ENCODE results near the gene GGT1. TPM values are rescaled to one million over a fixed set of nuclear protein-coding genes. Genes with fewer than 3 reads are reported as not detected.

GGT1 gene
- total and polyA plus RNA-seq, 2 experiments from 2014 or later = 6.6 to 7.4 TPM

DNA sequence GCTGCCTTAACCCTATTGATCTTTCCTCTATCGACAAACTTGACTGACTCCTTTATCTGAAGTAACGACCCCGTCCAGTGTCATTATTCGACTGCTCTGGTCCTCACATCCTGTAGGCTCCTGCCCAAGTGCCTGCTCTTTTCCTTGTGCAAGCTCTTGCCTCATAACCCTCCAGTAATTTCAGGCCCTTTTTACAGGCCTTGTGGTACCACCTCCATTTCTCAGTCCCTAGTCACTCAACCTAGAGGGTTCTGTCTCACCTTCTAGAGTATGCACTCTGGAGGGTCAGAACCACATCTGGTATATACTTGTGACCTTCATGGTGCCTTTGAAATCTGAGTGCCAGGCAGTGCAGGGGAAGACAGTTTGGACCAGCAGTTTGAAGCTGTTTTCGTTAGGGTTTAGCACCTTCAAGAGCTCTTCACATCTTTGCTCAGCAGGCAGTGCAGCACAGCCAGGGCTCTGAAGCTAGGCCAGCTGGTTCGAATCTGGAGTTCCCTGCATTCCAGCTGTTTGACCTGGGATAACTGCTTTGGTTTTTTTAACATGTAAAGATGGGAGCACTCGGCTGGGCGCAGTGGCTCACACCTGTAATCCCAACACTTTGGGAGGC is 36.0 kb upstream of the GGT1 start:
- no peaks in the 10 kb centered on the region for H3K9me2 ChIP-seq (ENCODE audit: insufficient read depth)
- no peaks in the 10 kb centered on the region for H3K4me1 Mint-ChIP-seq
- no peaks in the 10 kb centered on the region for H3K27me3 ChIP-seq (ENCODE audit: insufficient read depth)
- H3K4me2 ChIP-seq = no peak overlapping the region
- H3K27me3 Mint-ChIP-seq (ENCODE audit: insufficient read depth, low read depth, poor library complexity) = no peaks in the 10 kb centered on the region
- no peak for DNase-seq (ENCODE audit: low spot score)
- peaks cover 66% of the 10 kb centered on the region for H3K79me2 ChIP-seq (replicated peaks; ENCODE audit: insufficient read depth)
- no peak overlapping the region; the same call in 1 of the 2 replicates for H3K27ac Mint-ChIP-seq
- no peak overlapping the region for H2AFZ ChIP-seq
- 0 out of 2 replicates have a peak, but pooled peaks cover 5% of the 10 kb centered on the region for H3F3A ChIP-seq (replicated peaks; ENCODE audit: low read depth)
- peaks cover 64% of the 10 kb centered on the region for H3K36me3 Mint-ChIP-seq (ENCODE audit: low read depth)
- H3K4me1 ChIP-seq (ENCODE audit: insufficient read depth) = no peaks in the 10 kb centered on the region
- peaks cover 56% of the 10 kb centered on the region for H4K20me1 ChIP-seq (replicated peaks; ENCODE audit: insufficient read depth)
- H3K4me3 ChIP-seq = no peak overlapping the region
- H3K36me3 ChIP-seq (ENCODE audit: insufficient read depth) = peaks cover 38% of the 10 kb centered on the region
- H3K9me3 Mint-ChIP-seq = no peaks in the 10 kb centered on the region
- no peak for TF ChIP-seq ZNF114 (CRISPR knock-in tag; IDR thresholded peaks at IDR 0.05)
- TF ChIP-seq CREB1 (CRISPR knock-in tag; IDR thresholded peaks at IDR 0.05; ENCODE audit: low read depth) = no peak
- no peak for TF ChIP-seq EZH2 (IDR thresholded peaks at IDR 0.05; ENCODE audit: low read depth, unreplicated experiment)
- TF ChIP-seq, protein P1, sequence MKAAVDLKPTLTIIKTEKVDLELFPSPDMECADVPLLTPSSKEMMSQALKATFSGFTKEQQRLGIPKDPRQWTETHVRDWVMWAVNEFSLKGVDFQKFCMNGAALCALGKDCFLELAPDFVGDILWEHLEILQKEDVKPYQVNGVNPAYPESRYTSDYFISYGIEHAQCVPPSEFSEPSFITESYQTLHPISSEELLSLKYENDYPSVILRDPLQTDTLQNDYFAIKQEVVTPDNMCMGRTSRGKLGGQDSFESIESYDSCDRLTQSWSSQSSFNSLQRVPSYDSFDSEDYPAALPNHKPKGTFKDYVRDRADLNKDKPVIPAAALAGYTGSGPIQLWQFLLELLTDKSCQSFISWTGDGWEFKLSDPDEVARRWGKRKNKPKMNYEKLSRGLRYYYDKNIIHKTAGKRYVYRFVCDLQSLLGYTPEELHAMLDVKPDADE (IDR thresholded peaks at IDR 0.05) = no peak
- no peak for TF ChIP-seq ZNF331 (CRISPR knock-in tag; IDR thresholded peaks at IDR 0.05; ENCODE audit: low read depth)
- TF ChIP-seq, protein P2, sequence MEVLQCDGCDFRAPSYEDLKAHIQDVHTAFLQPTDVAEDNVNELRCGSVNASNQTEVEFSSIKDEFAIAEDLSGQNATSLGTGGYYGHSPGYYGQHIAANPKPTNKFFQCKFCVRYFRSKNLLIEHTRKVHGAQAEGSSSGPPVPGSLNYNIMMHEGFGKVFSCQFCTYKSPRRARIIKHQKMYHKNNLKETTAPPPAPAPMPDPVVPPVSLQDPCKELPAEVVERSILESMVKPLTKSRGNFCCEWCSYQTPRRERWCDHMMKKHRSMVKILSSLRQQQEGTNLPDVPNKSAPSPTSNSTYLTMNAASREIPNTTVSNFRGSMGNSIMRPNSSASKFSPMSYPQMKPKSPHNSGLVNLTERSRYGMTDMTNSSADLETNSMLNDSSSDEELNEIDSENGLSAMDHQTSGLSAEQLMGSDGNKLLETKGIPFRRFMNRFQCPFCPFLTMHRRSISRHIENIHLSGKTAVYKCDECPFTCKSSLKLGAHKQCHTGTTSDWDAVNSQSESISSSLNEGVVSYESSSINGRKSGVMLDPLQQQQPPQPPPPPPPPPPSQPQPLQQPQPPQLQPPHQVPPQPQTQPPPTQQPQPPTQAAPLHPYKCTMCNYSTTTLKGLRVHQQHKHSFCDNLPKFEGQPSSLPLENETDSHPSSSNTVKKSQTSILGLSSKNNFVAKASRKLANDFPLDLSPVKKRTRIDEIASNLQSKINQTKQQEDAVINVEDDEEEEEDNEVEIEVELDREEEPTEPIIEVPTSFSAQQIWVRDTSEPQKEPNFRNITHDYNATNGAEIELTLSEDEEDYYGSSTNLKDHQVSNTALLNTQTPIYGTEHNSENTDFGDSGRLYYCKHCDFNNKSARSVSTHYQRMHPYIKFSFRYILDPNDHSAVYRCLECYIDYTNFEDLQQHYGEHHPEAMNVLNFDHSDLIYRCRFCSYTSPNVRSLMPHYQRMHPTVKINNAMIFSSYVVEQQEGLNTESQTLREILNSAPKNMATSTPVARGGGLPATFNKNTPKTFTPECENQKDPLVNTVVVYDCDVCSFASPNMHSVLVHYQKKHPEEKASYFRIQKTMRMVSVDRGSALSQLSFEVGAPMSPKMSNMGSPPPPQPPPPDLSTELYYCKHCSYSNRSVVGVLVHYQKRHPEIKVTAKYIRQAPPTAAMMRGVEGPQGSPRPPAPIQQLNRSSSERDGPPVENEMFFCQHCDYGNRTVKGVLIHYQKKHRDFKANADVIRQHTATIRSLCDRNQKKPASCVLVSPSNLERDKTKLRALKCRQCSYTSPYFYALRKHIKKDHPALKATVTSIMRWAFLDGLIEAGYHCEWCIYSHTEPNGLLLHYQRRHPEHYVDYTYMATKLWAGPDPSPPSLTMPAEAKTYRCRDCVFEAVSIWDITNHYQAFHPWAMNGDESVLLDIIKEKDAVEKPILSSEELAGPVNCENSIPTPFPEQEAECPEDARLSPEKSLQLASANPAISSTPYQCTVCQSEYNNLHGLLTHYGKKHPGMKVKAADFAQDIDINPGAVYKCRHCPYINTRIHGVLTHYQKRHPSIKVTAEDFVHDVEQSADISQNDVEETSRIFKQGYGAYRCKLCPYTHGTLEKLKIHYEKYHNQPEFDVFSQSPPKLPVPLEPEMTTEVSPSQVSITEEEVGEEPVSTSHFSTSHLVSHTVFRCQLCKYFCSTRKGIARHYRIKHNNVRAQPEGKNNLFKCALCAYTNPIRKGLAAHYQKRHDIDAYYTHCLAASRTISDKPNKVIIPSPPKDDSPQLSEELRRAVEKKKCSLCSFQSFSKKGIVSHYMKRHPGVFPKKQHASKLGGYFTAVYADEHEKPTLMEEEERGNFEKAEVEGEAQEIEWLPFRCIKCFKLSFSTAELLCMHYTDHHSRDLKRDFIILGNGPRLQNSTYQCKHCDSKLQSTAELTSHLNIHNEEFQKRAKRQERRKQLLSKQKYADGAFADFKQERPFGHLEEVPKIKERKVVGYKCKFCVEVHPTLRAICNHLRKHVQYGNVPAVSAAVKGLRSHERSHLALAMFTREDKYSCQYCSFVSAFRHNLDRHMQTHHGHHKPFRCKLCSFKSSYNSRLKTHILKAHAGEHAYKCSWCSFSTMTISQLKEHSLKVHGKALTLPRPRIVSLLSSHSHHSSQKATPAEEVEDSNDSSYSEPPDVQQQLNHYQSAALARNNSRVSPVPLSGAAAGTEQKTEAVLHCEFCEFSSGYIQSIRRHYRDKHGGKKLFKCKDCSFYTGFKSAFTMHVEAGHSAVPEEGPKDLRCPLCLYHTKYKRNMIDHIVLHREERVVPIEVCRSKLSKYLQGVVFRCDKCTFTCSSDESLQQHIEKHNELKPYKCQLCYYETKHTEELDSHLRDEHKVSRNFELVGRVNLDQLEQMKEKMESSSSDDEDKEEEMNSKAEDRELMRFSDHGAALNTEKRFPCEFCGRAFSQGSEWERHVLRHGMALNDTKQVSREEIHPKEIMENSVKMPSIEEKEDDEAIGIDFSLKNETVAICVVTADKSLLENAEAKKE (CRISPR knock-in tag; IDR thresholded peaks at IDR 0.05) = no peak
- TF ChIP-seq EZH2phosphoT487 (IDR thresholded peaks at IDR 0.05; ENCODE audit: unreplicated experiment) = no peak
- no peak for TF ChIP-seq POLR2AphosphoS5 (IDR thresholded peaks at IDR 0.05; ENCODE audit: low read depth)
- no peak for TF ChIP-seq NANOG (IDR thresholded peaks at IDR 0.05; ENCODE audit: borderline replicate concordance)
- no peak for TF ChIP-seq JUNB (IDR thresholded peaks at IDR 0.05; ENCODE audit: unreplicated experiment)
- no peak overlapping the region for H3K27ac ChIP-seq (ENCODE audit: low read depth)
- no peak overlapping the region for H3K4me3 Mint-ChIP-seq
- no peak for ATAC-seq
